ENCODE data around the gene ZNF423.

ZNF423 gene

GRCh38 chr16:49560004-49560830, 295.7 kb downstream of the ZNF423 start:
- no peak overlapping the region for H3K9ac ChIP-seq (ENCODE audit: low read depth, low read length)
- H3K27ac ChIP-seq (ENCODE audit: low read depth, low read length) = no peak overlapping the region
- H3K4me3 ChIP-seq (ENCODE audit: low read depth, low read length) = no peak overlapping the region
- no peaks in the 10 kb centered on the region for H3K9me3 ChIP-seq (ENCODE audit: control insufficient read depth, insufficient read depth, low read length)
- H3K4me1 ChIP-seq (ENCODE audit: control insufficient read depth, insufficient read depth, low read length) = peaks cover 34% of the 10 kb centered on the region
- no peaks in the 10 kb centered on the region for H3K27me3 ChIP-seq (ENCODE audit: control insufficient read depth, insufficient read depth, low read length)
- H3K36me3 ChIP-seq (ENCODE audit: control insufficient read depth, insufficient read depth, low read length) = no peaks in the 10 kb centered on the region

DNA sequence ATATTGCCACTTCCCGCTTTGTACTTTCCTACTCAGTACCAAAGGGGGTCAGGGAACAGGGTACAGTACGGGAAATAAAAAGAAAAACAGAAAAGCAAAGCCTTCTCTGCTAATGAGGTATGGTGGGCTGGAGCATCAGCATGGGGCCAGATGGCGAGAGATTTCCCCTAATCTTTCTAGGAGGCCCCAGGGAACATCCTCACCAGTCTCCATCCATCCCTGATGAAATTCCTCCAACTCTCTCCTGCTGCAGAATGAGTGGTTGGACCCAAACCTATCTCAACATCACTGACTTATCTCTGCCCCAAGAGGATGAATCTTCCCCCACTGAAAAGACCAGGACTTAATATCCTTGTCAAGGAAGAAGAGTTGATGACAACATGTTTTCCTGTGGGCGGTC, 296.7 kb downstream of the ZNF423 start:
- Histone ChIP-seq H3K27me3 (ENCODE audit: control insufficient read depth, insufficient read depth, low read length) (no peaks in the 10 kb centered on the region), H3K27ac (ENCODE audit: low read depth, low read length) (no peak overlapping the region), H3K9ac (ENCODE audit: low read depth, low read length) (no peak overlapping the region), H3K36me3 (ENCODE audit: control insufficient read depth, insufficient read depth, low read length) (no peaks in the 10 kb centered on the region), H3K4me1 (ENCODE audit: control insufficient read depth, insufficient read depth, low read length) (peaks cover 26% of the 10 kb centered on the region), H3K4me3 (ENCODE audit: low read depth, low read length) (no peak overlapping the region), H3K9me3 (ENCODE audit: control insufficient read depth, insufficient read depth, low read length) (no peaks in the 10 kb centered on the region)

- Histone ChIP-seq H3K27ac (ENCODE audit: low read depth, low read length) (no peak overlapping the region), H3K9me3 (ENCODE audit: control insufficient read depth, insufficient read depth, low read length) (no peaks in the 10 kb centered on the region), H3K27me3 (ENCODE audit: control insufficient read depth, insufficient read depth, low read length) (no peaks in the 10 kb centered on the region), H3K9ac (ENCODE audit: low read depth, low read length) (no peak overlapping the region), H3K4me1 (ENCODE audit: control insufficient read depth, insufficient read depth, low read length) (peaks cover 26% of the 10 kb centered on the region), H3K4me3 (ENCODE audit: low read depth, low read length) (no peak overlapping the region), H3K36me3 (ENCODE audit: control insufficient read depth, insufficient read depth, low read length) (no peaks in the 10 kb centered on the region)
Measured at GRCh38 chr16:49558451-49558850, 297.5 kb downstream of the ZNF423 start.

- Histone ChIP-seq H3K9me3 (ENCODE audit: control insufficient read depth, insufficient read depth, low read length) (no peaks in the 10 kb centered on the region), H3K9ac (ENCODE audit: low read depth, low read length) (peak overlapping the region; percentile 50; the same call in 1 of the 2 replicates), H3K27me3 (ENCODE audit: control insufficient read depth, insufficient read depth, low read length) (no peaks in the 10 kb centered on the region), H3K4me3 (ENCODE audit: low read depth, low read length) (peak overlapping the region; percentile 47), H3K4me1 (ENCODE audit: control insufficient read depth, insufficient read depth, low read length) (peaks cover 26% of the 10 kb centered on the region), H3K27ac (ENCODE audit: low read depth, low read length) (peak overlapping the region; percentile 79), H3K36me3 (ENCODE audit: control insufficient read depth, insufficient read depth, low read length) (no peaks in the 10 kb centered on the region)
Measured at GRCh38 chr16:49556606-49557446, 299.1 kb downstream of the ZNF423 start.

GRCh38 chr16:49556249-49556605, 299.7 kb downstream of the ZNF423 start:
- Histone ChIP-seq H3K9me3 (ENCODE audit: control insufficient read depth, insufficient read depth, low read length) (no peaks in the 10 kb centered on the region), H3K4me1 (ENCODE audit: control insufficient read depth, insufficient read depth, low read length) (peaks cover 26% of the 10 kb centered on the region), H3K36me3 (ENCODE audit: control insufficient read depth, insufficient read depth, low read length) (no peaks in the 10 kb centered on the region), H3K9ac (ENCODE audit: low read depth, low read length) (no peak overlapping the region), H3K27me3 (ENCODE audit: control insufficient read depth, insufficient read depth, low read length) (no peaks in the 10 kb centered on the region), H3K27ac (ENCODE audit: low read depth, low read length) (no peak overlapping the region), H3K4me3 (ENCODE audit: low read depth, low read length) (no peak overlapping the region)

GRCh38 chr16:49554681-49555080, 301.2 kb downstream of the ZNF423 start:
- H3K36me3 ChIP-seq (ENCODE audit: control insufficient read depth, insufficient read depth, low read length) = no peaks in the 10 kb centered on the region
- H3K9me3 ChIP-seq (ENCODE audit: control insufficient read depth, insufficient read depth, low read length) = no peaks in the 10 kb centered on the region
- peaks cover 26% of the 10 kb centered on the region for H3K4me1 ChIP-seq (ENCODE audit: control insufficient read depth, insufficient read depth, low read length)
- no peak overlapping the region for H3K27ac ChIP-seq (ENCODE audit: low read depth, low read length)
- H3K4me3 ChIP-seq (ENCODE audit: low read depth, low read length) = no peak overlapping the region
- H3K27me3 ChIP-seq (ENCODE audit: control insufficient read depth, insufficient read depth, low read length) = no peaks in the 10 kb centered on the region
- no peak overlapping the region for H3K9ac ChIP-seq (ENCODE audit: low read depth, low read length)

DNA sequence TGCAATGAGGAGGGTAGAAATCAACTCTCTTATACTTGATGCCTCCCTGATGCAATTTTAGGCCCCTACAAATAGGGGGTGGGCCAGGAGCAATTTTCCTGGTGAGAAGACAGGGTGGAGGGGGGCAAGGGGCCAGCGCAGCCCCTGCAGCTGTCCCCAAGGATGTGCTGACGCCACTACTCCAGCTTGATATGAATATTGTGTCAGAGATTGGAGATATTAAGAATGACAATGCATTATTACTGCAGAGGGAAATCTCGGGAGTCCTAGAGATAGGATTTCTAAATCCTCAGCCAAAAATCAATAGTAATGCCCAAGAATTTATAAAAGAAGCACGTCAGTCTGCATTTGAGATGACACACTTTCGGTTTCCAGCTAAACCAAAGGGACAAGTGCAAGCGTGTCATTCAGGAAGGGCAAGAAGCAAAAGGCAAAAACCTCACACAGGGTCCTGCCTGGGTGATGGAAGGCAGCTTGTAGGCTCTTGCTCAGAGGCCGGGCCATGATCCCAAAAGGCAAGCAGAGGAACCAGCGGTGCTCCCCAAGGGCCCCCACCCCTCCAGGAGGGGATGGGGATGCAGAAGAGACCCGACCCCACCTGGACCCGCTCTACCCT, 303.5 kb downstream of the ZNF423 start:
- Histone ChIP-seq H3K27me3 (ENCODE audit: control insufficient read depth, insufficient read depth, low read length) (no peaks in the 10 kb centered on the region), H3K9ac (ENCODE audit: low read depth, low read length) (no peak overlapping the region), H3K9me3 (ENCODE audit: control insufficient read depth, insufficient read depth, low read length) (no peaks in the 10 kb centered on the region), H3K4me1 (ENCODE audit: control insufficient read depth, insufficient read depth, low read length) (peaks cover 13% of the 10 kb centered on the region), H3K4me3 (ENCODE audit: low read depth, low read length) (no peak overlapping the region), H3K27ac (ENCODE audit: low read depth, low read length) (no peak overlapping the region), H3K36me3 (ENCODE audit: control insufficient read depth, insufficient read depth, low read length) (no peaks in the 10 kb centered on the region)

GRCh38 chr16:49550666-49551065, 305.2 kb downstream of the ZNF423 start:
- H3K4me3 ChIP-seq (ENCODE audit: low read depth, low read length) = no peak overlapping the region
- H3K9me3 ChIP-seq (ENCODE audit: control insufficient read depth, insufficient read depth, low read length) = no peaks in the 10 kb centered on the region
- H3K4me1 ChIP-seq (ENCODE audit: control insufficient read depth, insufficient read depth, low read length) = peaks cover 12% of the 10 kb centered on the region
- H3K9ac ChIP-seq (ENCODE audit: low read depth, low read length) = no peak overlapping the region
- H3K27ac ChIP-seq (ENCODE audit: low read depth, low read length) = no peak overlapping the region
- no peaks in the 10 kb centered on the region for H3K36me3 ChIP-seq (ENCODE audit: control insufficient read depth, insufficient read depth, low read length)
- H3K27me3 ChIP-seq (ENCODE audit: control insufficient read depth, insufficient read depth, low read length) = no peaks in the 10 kb centered on the region

GRCh38 chr16:49550140-49550539, 305.8 kb downstream of the ZNF423 start:
- Histone ChIP-seq H3K4me3 (ENCODE audit: low read depth, low read length) (no peak overlapping the region), H3K4me1 (ENCODE audit: control insufficient read depth, insufficient read depth, low read length) (peaks cover 15% of the 10 kb centered on the region), H3K27ac (ENCODE audit: low read depth, low read length) (no peak overlapping the region), H3K36me3 (ENCODE audit: control insufficient read depth, insufficient read depth, low read length) (no peaks in the 10 kb centered on the region), H3K27me3 (ENCODE audit: control insufficient read depth, insufficient read depth, low read length) (no peaks in the 10 kb centered on the region), H3K9ac (ENCODE audit: low read depth, low read length) (no peak overlapping the region), H3K9me3 (ENCODE audit: control insufficient read depth, insufficient read depth, low read length) (no peaks in the 10 kb centered on the region)

- H3K9me3 ChIP-seq (ENCODE audit: control insufficient read depth, insufficient read depth, low read length) = no peaks in the 10 kb centered on the region
- no peak overlapping the region for H3K4me3 ChIP-seq (ENCODE audit: low read depth, low read length)
- no peaks in the 10 kb centered on the region for H3K36me3 ChIP-seq (ENCODE audit: control insufficient read depth, insufficient read depth, low read length)
- no peak overlapping the region for H3K9ac ChIP-seq (ENCODE audit: low read depth, low read length)
- no peak overlapping the region for H3K27ac ChIP-seq (ENCODE audit: low read depth, low read length)
- H3K4me1 ChIP-seq (ENCODE audit: control insufficient read depth, insufficient read depth, low read length) = peaks cover 15% of the 10 kb centered on the region
- H3K27me3 ChIP-seq (ENCODE audit: control insufficient read depth, insufficient read depth, low read length) = no peaks in the 10 kb centered on the region
Measured at GRCh38 chr16:49548325-49548970, 307.5 kb downstream of the ZNF423 start.

Measured in HUES48 (cell line).